ENCODE measurements around the gene EXOC3. TPM values are rescaled to one million over a fixed set of nuclear protein-coding genes. Genes with fewer than 3 reads are reported as not detected.
A peak's percentile ranks its signal among the peaks of the same experiment; 100 is the strongest.

Gene EXOC3
- total and polyA plus RNA-seq, 10 of the 15 experiments (the other 5 are each of a cell fraction or from before 2014, with no cell fraction given): 1.6 to 53.0 (median 27.9) TPM

DNA sequence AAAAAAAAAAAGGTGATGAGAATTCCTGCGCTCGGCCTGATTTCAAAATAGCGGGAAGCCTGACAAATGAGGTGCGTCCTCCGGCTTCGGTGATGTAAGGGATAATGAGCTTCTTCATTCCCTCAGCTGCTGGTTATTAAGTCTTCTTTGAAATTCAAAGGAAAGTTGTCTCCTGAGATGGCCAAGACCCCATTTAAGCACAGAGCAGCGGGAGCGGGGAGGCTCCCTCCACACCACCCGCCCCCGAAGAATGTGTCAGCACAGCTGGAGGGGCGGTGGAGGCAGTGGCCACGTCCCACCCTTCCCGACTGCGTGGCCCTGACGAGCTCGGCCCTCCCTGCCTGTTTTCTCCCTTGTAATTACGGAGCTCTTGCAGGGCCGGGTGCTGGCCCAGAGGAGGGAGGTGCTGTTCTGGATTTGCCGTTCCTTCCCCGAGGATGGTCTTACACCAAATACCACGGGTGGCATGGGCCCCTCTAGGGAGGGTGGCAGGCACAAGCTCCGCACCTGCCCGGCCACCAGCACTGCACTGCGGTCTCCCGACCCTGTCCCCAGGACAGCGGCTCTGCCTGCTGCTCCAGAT, 50.2 kb downstream of the EXOC3 start (continued):
- TF ChIP-seq ELK1 (IDR thresholded peaks at IDR 0.05; ENCODE audit: low read depth, low read length): no peak
- TF ChIP-seq RELA (IDR thresholded peaks at IDR 0.05; ENCODE audit: borderline replicate concordance, partially characterized antibody): no peak
- TF ChIP-seq STAT3 (IDR thresholded peaks at IDR 0.05; ENCODE audit: low read depth, low read length): no peak
- TF ChIP-seq FOXK2 (IDR thresholded peaks at IDR 0.05): no peak
- no peak for TF ChIP-seq SPI1 (IDR thresholded peaks at IDR 0.05; ENCODE audit: borderline replicate concordance, insufficient read depth, low read depth, low read length)
- TF ChIP-seq, protein P1, sequence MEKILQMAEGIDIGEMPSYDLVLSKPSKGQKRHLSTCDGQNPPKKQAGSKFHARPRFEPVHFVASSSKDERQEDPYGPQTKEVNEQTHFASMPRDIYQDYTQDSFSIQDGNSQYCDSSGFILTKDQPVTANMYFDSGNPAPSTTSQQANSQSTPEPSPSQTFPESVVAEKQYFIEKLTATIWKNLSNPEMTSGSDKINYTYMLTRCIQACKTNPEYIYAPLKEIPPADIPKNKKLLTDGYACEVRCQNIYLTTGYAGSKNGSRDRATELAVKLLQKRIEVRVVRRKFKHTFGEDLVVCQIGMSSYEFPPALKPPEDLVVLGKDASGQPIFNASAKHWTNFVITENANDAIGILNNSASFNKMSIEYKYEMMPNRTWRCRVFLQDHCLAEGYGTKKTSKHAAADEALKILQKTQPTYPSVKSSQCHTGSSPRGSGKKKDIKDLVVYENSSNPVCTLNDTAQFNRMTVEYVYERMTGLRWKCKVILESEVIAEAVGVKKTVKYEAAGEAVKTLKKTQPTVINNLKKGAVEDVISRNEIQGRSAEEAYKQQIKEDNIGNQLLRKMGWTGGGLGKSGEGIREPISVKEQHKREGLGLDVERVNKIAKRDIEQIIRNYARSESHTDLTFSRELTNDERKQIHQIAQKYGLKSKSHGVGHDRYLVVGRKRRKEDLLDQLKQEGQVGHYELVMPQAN (conservative IDR thresholded peaks at IDR 0.05): no peak
- no peak for TF ChIP-seq TARDBP (IDR thresholded peaks at IDR 0.05; ENCODE audit: borderline replicate concordance)

DNA sequence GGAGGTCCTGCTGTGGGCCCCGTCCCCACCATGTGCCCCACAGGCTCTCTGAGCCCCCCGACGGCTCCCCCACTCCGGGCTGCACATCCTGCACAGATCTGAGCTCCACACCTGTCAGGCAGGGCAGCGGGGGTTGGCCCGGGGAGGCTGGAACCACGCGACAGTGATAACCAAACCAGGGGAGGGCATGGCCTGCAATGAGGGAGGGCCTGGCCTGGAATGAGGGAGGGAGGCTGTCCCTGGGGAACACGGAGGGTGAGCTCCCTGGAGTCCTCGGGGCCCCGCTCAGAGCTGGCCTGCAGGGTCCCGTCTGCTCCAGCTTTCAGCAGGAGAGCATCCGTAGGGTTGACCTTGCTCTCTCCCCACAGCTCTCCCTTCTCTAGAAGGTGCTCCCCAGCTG, 50.8 kb downstream of the EXOC3 start:
- Histone ChIP-seq H3K27me3 (replicated peaks in 1 of 2; ENCODE audit: control insufficient read depth in 2 of 2, insufficient read depth in 2 of 2, low read length in 1 of 2) (no peaks in the 10 kb centered on the region), H3K9ac (ENCODE audit: control insufficient read depth, insufficient read depth, low read length) (no peak overlapping the region), H3K27ac (ENCODE audit: control insufficient read depth, insufficient read depth) (no peak overlapping the region), H3K4me3 (no peak overlapping the region), H4K20me1 (ENCODE audit: control insufficient read depth, insufficient read depth) (no peaks in the 10 kb centered on the region), H3K4me1 (ENCODE audit: control insufficient read depth, insufficient read depth, low read length) (no peaks in the 10 kb centered on the region), H3K9me3 (replicated peaks; ENCODE audit: control insufficient read depth, insufficient read depth, low read length) (no peaks in the 10 kb centered on the region), H3K36me3 (ENCODE audit: control insufficient read depth in 2 of 2, insufficient read depth in 2 of 2, low read length in 1 of 2) (no peaks in the 10 kb centered on the region), H3K4me2 (ENCODE audit: control insufficient read depth, insufficient read depth) (no peak overlapping the region), H3K79me2 (ENCODE audit: control insufficient read depth, insufficient read depth, low read length) (no peaks in the 10 kb centered on the region), H2AFZ (ENCODE audit: control insufficient read depth, low read depth, low read length) (no peak overlapping the region)
- intact Hi-C loops (cut with micrococcal nuclease; ENCODE audit: unreplicated experiment): no loop called here
- ChIA-PET RAD21 (ENCODE audit: unreplicated experiment) (interaction anchor here (0.8 kb wide), 1 partner anchor 177 kb away, joined by 3 read pairs; no protein-coding TSS in a partner anchor), SMC1A (ENCODE audit: uncharacterized antibody, unreplicated experiment) (no interaction called here), CTCF (interaction anchor here (1.0 kb wide), 1 partner anchor 119 kb away, joined by 3 read pairs; no protein-coding TSS in a partner anchor), POLR2A (no interaction called here)
- no TSS peak for BruUV-seq (replicated peaks)
- WGBS (ENCODE audit: insufficient coverage, insufficient replicate concordance, low lambda C conversion rate, missing lambda C conversion rate): 15% methylated on average over 13 of the region's 13 CpGs
- peak; percentile 45 for ATAC-seq
- no peak for FAIRE-seq
- DNase-seq (ENCODE audit: low read depth, low spot score): no peak
- in situ Hi-C loops (cut with MboI): no loop called here
- no peak for TF ChIP-seq EGR1 (IDR thresholded peaks at IDR 0.05; ENCODE audit: borderline replicate concordance in 1 of 2, low read depth in 2 of 2, low read length in 2 of 2)
- no peak for TF ChIP-seq EED (IDR thresholded peaks at IDR 0.05; ENCODE audit: low read depth)
- TF ChIP-seq TARDBP (IDR thresholded peaks at IDR 0.05; ENCODE audit: borderline replicate concordance): no peak
- TF ChIP-seq MEF2B (IDR thresholded peaks at IDR 0.05; ENCODE audit: partially characterized antibody, poor library complexity, severe bottlenecking): no peak
- TF ChIP-seq ATF2 (IDR thresholded peaks at IDR 0.05; ENCODE audit: low read length): no peak
- TF ChIP-seq CUX1 (IDR thresholded peaks at IDR 0.05; ENCODE audit: insufficient replicate concordance, low read depth, low read length): no peak
